Activated T-helper 9 cell treated with anti-CD3 and anti-CD28 coated beads, Interleukin-2, amount 50 U/mL, for 16 hours (primary cell): ENCODE data around the gene FFAR3.
"Not testable (repeated sequence)": the region's sequence is repeated elsewhere in the genome, so short reads cannot be mapped to it uniquely, and the experiment has no call there.

Source experiments
- DNase-seq: peaks from one replicate; pipeline ENCODE4 v3.0.0-alpha.2; 2020; ENCODE audit warnings: low read depth

FFAR3 gene

GRCh38 chr19:35350591-35350990 is 7.7 kb upstream of the FFAR3 start:
- no peak for DNase-seq

- DNase-seq = no peak
These were observed 6.7 kb upstream of the FFAR3 start for GRCh38 chr19:35351411-35352176.

GRCh38 chr19:35352177-35352447 is 6.1 kb upstream of the FFAR3 start:
- no peak for DNase-seq

GRCh38 chr19:35352448-35353304 is 5.6 kb upstream of the FFAR3 start:
- DNase-seq = peak; percentile 49

- DNase-seq = no peak
These were observed 4.6 kb upstream of the FFAR3 start for GRCh38 chr19:35353635-35354034.

- no peak for DNase-seq
These were observed 3.4 kb upstream of the FFAR3 start for GRCh38 chr19:35354898-35355297.

- DNase-seq = no peak
These were observed 2.3 kb upstream of the FFAR3 start for GRCh38 chr19:35355791-35356460.

- not testable (repeated sequence) for DNase-seq
These were observed 574 bp downstream of the FFAR3 start for GRCh38 chr19:35358834-35359233.

- not testable (repeated sequence) for DNase-seq
These were observed 1.1 kb downstream of the FFAR3 start for GRCh38 chr19:35359395-35359794.

- DNase-seq = not testable (repeated sequence)
These were observed 1.8 kb downstream of the FFAR3 start for GRCh38 chr19:35360081-35360480.

GRCh38 chr19:35360880-35361420 is 2.7 kb downstream of the FFAR3 start:
- no peak for DNase-seq

GRCh38 chr19:35362261-35363000 is 4.2 kb downstream of the FFAR3 start:
- no peak for DNase-seq

GRCh38 chr19:35363001-35363590 is 4.8 kb downstream of the FFAR3 start:
- DNase-seq = no peak

- no peak for DNase-seq
These were observed 5.6 kb downstream of the FFAR3 start for GRCh38 chr19:35363711-35364425.

- no peak for DNase-seq
These were observed 7.0 kb downstream of the FFAR3 start for GRCh38 chr19:35365303-35365702.

- DNase-seq = no peak
These were observed 10.1 kb downstream of the FFAR3 start for GRCh38 chr19:35368378-35368777.

- no peak for DNase-seq
These were observed 11.3 kb downstream of the FFAR3 start for GRCh38 chr19:35369522-35369921.

GRCh38 chr19:35370722-35371121 is 12.5 kb downstream of the FFAR3 start, which contains the start of gene GPR42:
TSS of gene GPR42 (plus strand) at chr19:35371068. CDS start at chr19:35371360, 292 bp downstream.
- DNase-seq = no peak

- no peak for DNase-seq
These were observed 15.2 kb downstream of the FFAR3 start for GRCh38 chr19:35373492-35373891.

- DNase-seq = not testable (repeated sequence)
These were observed 15.8 kb downstream of the FFAR3 start for GRCh38 chr19:35374031-35374430.
